Liver (tissue), 9 donors: Measurements from ENCODE around the gene MARCHF3. TPM values are rescaled to one million over a fixed set of nuclear protein-coding genes. Genes with fewer than 3 reads are reported as not detected.

Source experiments
- DNase-seq: peaks from one replicate; pipeline ENCODE4 v3.0.0-alpha.2; 2017; ENCODE audit warnings: low spot score
- H3K27ac ChIP-seq, 2 donors: one replicate each; pipeline ENCODE4 v1.7.0; 2013; ENCODE audit warnings: inconsistent platforms in 2 of 2, low read length in 2 of 2, control low read depth in 1 of 2, low read depth in 1 of 2, mild to moderate bottlenecking in 1 of 2
- H3K27me3 ChIP-seq, 4 donors: one replicate each; pipeline versions ENCODE4 v1.6.1 to v1.7.0; 2013; ENCODE audit warnings: low read length in 3 of 4, inconsistent platforms in 1 of 4, mild to moderate bottlenecking in 1 of 4, moderate library complexity in 1 of 4; ENCODE audit not compliant: control insufficient read depth in 4 of 4, insufficient read depth in 4 of 4
- H3K36me3 ChIP-seq, 4 donors: one replicate each; pipeline versions ENCODE4 v1.6.1 to v1.7.0; 2013; ENCODE audit warnings: low read length in 3 of 4, mild to moderate bottlenecking in 3 of 4, low read depth in 1 of 4, moderate library complexity in 1 of 4; ENCODE audit not compliant: control insufficient read depth in 4 of 4, insufficient read depth in 3 of 4
- H3K4me1 ChIP-seq, 4 donors: one replicate each; pipeline versions ENCODE4 v1.6.1 to v1.7.0; 2013; ENCODE audit warnings: low read length in 3 of 4, mild to moderate bottlenecking in 3 of 4, moderate library complexity in 1 of 4; ENCODE audit not compliant: control insufficient read depth in 4 of 4, insufficient read depth in 4 of 4
- H3K4me3 ChIP-seq, 3 donors: one replicate each; pipeline versions ENCODE4 v1.6.1 to v1.7.0; 2013; ENCODE audit warnings: low read length in 3 of 3, control low read depth in 1 of 3, low read depth in 1 of 3, mild to moderate bottlenecking in 1 of 3
- H3K9ac ChIP-seq, 2 donors: one replicate each; pipeline ENCODE4 v1.7.0; 2013; ENCODE audit warnings: low read length in 2 of 2, mild to moderate bottlenecking in 2 of 2, moderate library complexity in 2 of 2, control low read depth in 1 of 2, low read depth in 1 of 2
- H3K9me3 ChIP-seq, 4 donors: one replicate each; pipeline versions ENCODE4 v1.6.1 to v1.7.0; 2013; ENCODE audit warnings: low read length in 3 of 4; ENCODE audit not compliant: control insufficient read depth in 4 of 4
- ATF3 ChIP-seq: IDR thresholded peaks from 2 replicates; pipeline ENCODE4 v1.6.1; 2016; ENCODE audit warnings: antibody characterized with exemption
- CTCF ChIP-seq: fragments of 150-350 bp; IDR thresholded peaks from 2 replicates; pipeline ENCODE4 v1.5.1; 2017; ENCODE audit warnings: improper control_type of control experiment, low read depth, low read length; ENCODE audit not compliant: missing input control
- EGR1 ChIP-seq, 2 donors: IDR thresholded peaks; 2 replicates each; pipeline ENCODE4 v1.6.1; 2016 to 2018; ENCODE audit warnings: antibody characterized with exemption in 2 of 2, low read depth in 2 of 2
- FOXA1 ChIP-seq: IDR thresholded peaks from 2 replicates; pipeline ENCODE4 v1.6.1; 2016; ENCODE audit warnings: antibody characterized with exemption
- FOXA2 ChIP-seq: IDR thresholded peaks from 2 replicates; pipeline ENCODE4 v1.6.1; 2016; ENCODE audit warnings: antibody characterized with exemption
- GABPA ChIP-seq, 2 donors: IDR thresholded peaks in 1 of 2; conservative IDR thresholded peaks in 1 of 2; 2 replicates each; pipeline ENCODE4 v1.6.1; 2016; ENCODE audit warnings: antibody characterized with exemption in 2 of 2, mild to moderate bottlenecking in 1 of 2, moderate library complexity in 1 of 2
- HNF4G ChIP-seq: IDR thresholded peaks from 2 replicates; pipeline ENCODE4 v1.6.1; 2016; ENCODE audit warnings: antibody characterized with exemption
- JUND ChIP-seq, 2 donors: IDR thresholded peaks; 2 replicates each; pipeline ENCODE4 v1.6.1; 2016; ENCODE audit warnings: antibody characterized with exemption in 2 of 2
- MAX ChIP-seq: IDR thresholded peaks from 2 replicates; pipeline ENCODE4 v1.6.1; 2016; ENCODE audit warnings: antibody characterized with exemption
- NR2F2 ChIP-seq: IDR thresholded peaks from 2 replicates; pipeline ENCODE4 v1.6.1; 2016; ENCODE audit warnings: antibody characterized with exemption
- RAD21 ChIP-seq, 2 donors: IDR thresholded peaks; 2 replicates each; pipeline ENCODE4 v1.6.1; 2016; ENCODE audit warnings: antibody characterized with exemption in 2 of 2, mild to moderate bottlenecking in 2 of 2
- REST ChIP-seq: IDR thresholded peaks from 2 replicates; pipeline ENCODE4 v1.6.1; 2016; ENCODE audit warnings: antibody characterized with exemption, mild to moderate bottlenecking
- RXRA ChIP-seq, 2 donors: IDR thresholded peaks; 2 replicates each; pipeline ENCODE4 v1.6.1; 2017 to 2018; ENCODE audit warnings: antibody characterized with exemption in 2 of 2, mild to moderate bottlenecking in 1 of 2
- SP1 ChIP-seq: IDR thresholded peaks from 2 replicates; pipeline ENCODE4 v1.6.1; 2018; ENCODE audit warnings: antibody characterized with exemption, mild to moderate bottlenecking
- TAF1 ChIP-seq: conservative IDR thresholded peaks from 2 replicates; pipeline ENCODE4 v1.6.1; 2016; ENCODE audit warnings: antibody characterized with exemption, mild to moderate bottlenecking
- YY1 ChIP-seq: IDR thresholded peaks from 2 replicates; pipeline ENCODE4 v1.6.1; 2016; ENCODE audit warnings: antibody characterized with exemption, mild to moderate bottlenecking
- WGBS: extraction: QIAGEN DNeasy Blood & Tissue Kit; methylation state at CpG from one replicate; pipeline ENCODE4 v1.1.7; 2013; 5-methylcytosine and 5-hydroxymethylcytosine counted together
- polyA plus RNA-seq, 2 donors: library from polyadenylated mRNA; stranded (reverse) in 1 of 2; unstranded in 1 of 2; fragments of 200-250 nt in 1 of 2; fragments of >200 nt in 1 of 2; fragmentation: Nextera tagmentation in 1 of 2; extraction: Ambion mirVana in 1 of 2; gene quantifications; one replicate each; pipeline versions ENCODE4 v1.2.1 to v1.2.3, GENCODE V29; 2013 to 2015
- total RNA-seq, 2 donors: library from RNA; depleted of rRNA; stranded (reverse); fragments of >200 nt; gene quantifications; one replicate each; pipeline ENCODE4 v1.2.3, GENCODE V29; 2014
- donor health status: healthy.
- donor health status: healthy.
- donor health status: healthy.
- donor health status: healthy.
- donor health status: healthy.

The MARCHF3 gene
- total and polyA plus RNA-seq, 4 donors: 0.93 to 51.0 (median 1.4) TPM

GRCh38 chr5:126847826-126848251 lies 182.5 kb downstream of the MARCHF3 start:
- Histone ChIP-seq H3K36me3 (no peaks in the 10 kb centered on the region), H3K27ac (peak overlapping the region in 1 of 2 donors; percentile 9), H3K27me3 (no peaks in the 10 kb centered on the region), H3K4me1 (no peaks in the 10 kb centered on the region), H3K4me3 (no peak overlapping the region), H3K9me3 (no peaks in the 10 kb centered on the region), H3K9ac (no peak overlapping the region)
- TF ChIP-seq MAX (no peak), JUND (IDR thresholded peaks at IDR 0.05) (no peak), RAD21 (IDR thresholded peaks at IDR 0.05) (peak in 1 of 2 donors; percentile 26), NR2F2 (peak; percentile 89), YY1 (no peak), RXRA (IDR thresholded peaks at IDR 0.05) (peak; percentile 46 to 72), ATF3 (no peak), FOXA2 (no peak), TAF1 (no peak)
- no peak for DNase-seq
- WGBS: 33% methylated on average over 3 of the region's 3 CpGs

GRCh38 chr5:126847456-126847820 lies 182.9 kb downstream of the MARCHF3 start:
- Histone ChIP-seq H3K9me3 (no peaks in the 10 kb centered on the region), H3K27me3 (no peaks in the 10 kb centered on the region), H3K4me3 (no peak overlapping the region), H3K27ac (peak overlapping the region in 1 of 2 donors; percentile 9), H3K36me3 (no peaks in the 10 kb centered on the region), H3K4me1 (no peaks in the 10 kb centered on the region), H3K9ac (no peak overlapping the region)
- DNase-seq: no peak
- 84% methylated on average over 4 of the region's 4 CpGs for WGBS
- TF ChIP-seq TAF1 (no peak), FOXA1 (no peak), RAD21 (IDR thresholded peaks at IDR 0.05) (no peak), HNF4G (no peak), MAX (no peak)

- Histone ChIP-seq H3K4me3 (no peak overlapping the region), H3K36me3 (no peaks in the 10 kb centered on the region), H3K9me3 (no peaks in the 10 kb centered on the region), H3K9ac (no peak overlapping the region), H3K27ac (no peak overlapping the region), H3K4me1 (no peaks in the 10 kb centered on the region), H3K27me3 (no peaks in the 10 kb centered on the region)
- no peak for TF ChIP-seq FOXA1
- TF ChIP-seq MAX: no peak
- no peak for TF ChIP-seq CTCF
- TF ChIP-seq TAF1: no peak
- no peak for TF ChIP-seq SP1
- no peak for TF ChIP-seq GABPA (IDR thresholded peaks at IDR 0.05 in 1 of 2, conservative IDR thresholded peaks at IDR 0.05 in 1 of 2)
- no peak for TF ChIP-seq REST
- TF ChIP-seq RAD21 (IDR thresholded peaks at IDR 0.05): no peak
- no peak for TF ChIP-seq ATF3
- TF ChIP-seq RXRA (IDR thresholded peaks at IDR 0.05): no peak
- TF ChIP-seq EGR1 (IDR thresholded peaks at IDR 0.05; ENCODE audit: low read depth in 2 of 2): no peak
- no peak for TF ChIP-seq FOXA2
- TF ChIP-seq JUND (IDR thresholded peaks at IDR 0.05): no peak
- DNase-seq: no peak
- 89% methylated on average over 5 of the region's 5 CpGs for WGBS
These were observed 183.5 kb downstream of the MARCHF3 start for GRCh38 chr5:126846744-126847455.
